GM18517 (cell line): ENCODE data around the gene NUP107.

Source experiments
- ATAC-seq: cut with Tn5 transposase; IDR thresholded peaks from one replicate; pipeline ENCODE4 v1.9.1; 2021; ENCODE audit warnings: mild to moderate bottlenecking, moderate library complexity; ENCODE audit not compliant: unreplicated experiment

NUP107 gene

GRCh38 chr12:68733661-68734071 is 46.9 kb downstream of the NUP107 start:
- no peak for ATAC-seq

DNA sequence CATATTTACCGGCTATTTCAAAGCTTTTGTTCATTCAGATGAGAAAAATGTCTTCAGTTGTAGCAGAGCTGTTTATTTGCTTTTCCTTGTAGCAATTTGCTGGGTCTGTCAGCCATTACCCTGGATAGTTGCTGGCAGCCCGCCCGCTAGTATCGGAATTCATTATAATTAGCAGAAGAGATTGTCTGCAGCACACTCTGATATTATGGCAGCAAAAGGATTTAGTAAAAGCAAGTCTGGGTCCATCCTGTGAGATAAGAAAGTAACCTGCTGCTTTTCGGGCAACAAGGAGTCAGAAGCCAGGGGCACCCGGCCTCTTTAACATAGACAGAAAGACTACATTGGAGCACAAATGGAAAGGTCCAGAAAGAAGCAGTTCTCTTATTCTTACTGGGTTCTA is 53.1 kb downstream of the NUP107 start:
- ATAC-seq, result no peak

DNA sequence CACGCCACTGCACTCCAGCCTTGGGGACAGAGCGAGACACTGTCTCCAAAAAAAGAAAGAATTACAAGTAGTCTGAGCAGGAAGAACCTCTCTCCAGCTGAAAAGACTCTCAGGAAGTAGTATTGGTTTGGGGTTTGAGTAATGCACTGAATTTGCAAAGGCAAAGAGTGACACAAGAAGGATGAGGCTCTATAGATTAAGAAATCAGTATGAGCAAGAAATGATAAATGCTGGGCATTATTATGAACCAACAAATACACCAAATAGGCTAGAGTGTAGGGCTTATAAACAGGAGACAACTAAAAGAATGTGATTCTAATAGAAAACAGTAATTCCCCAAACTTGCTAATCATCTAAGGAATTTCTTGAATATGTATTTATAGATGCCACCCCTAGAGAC is 56.6 kb downstream of the NUP107 start:
- no peak for ATAC-seq

- peak; percentile 1 for ATAC-seq
Measured at GRCh38 chr12:68745376-68745903, 58.7 kb downstream of the NUP107 start.

GRCh38 chr12:68745904-68746571 is 59.3 kb downstream of the NUP107 start, which contains the start of gene SLC35E3:
SLC35E3 (plus strand) TSS chr12:68746176; CDS start chr12:68746378, 202 bp downstream.
- peak; percentile 91 for ATAC-seq

- ATAC-seq, result peak; percentile 20
Measured at GRCh38 chr12:68746572-68747180, 59.9 kb downstream of the NUP107 start.

DNA sequence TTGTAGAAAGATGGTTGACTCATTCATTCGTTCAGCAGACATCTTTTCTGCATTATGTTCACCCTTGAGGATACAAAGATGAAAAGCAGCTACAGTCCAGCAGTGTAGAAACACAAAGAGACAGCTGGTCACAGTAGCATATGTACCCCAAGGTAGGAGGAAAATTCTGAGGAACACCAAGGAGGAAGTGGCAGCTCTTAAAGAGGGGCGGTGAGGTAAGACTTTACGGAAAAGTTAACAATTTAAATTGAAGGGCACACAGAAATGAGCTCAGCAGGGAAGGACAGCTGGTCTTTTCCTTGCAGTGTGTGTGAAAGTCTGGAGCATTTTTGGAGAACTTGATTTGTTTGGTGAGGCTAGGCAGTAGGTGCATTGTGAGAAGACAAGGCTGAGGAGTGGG is 62.7 kb downstream of the NUP107 start:
- no peak for ATAC-seq

- no peak for ATAC-seq
Measured at GRCh38 chr12:68749861-68750260, 63.1 kb downstream of the NUP107 start.

- ATAC-seq, result no peak
Measured at GRCh38 chr12:68750506-68750905, 63.7 kb downstream of the NUP107 start.

DNA sequence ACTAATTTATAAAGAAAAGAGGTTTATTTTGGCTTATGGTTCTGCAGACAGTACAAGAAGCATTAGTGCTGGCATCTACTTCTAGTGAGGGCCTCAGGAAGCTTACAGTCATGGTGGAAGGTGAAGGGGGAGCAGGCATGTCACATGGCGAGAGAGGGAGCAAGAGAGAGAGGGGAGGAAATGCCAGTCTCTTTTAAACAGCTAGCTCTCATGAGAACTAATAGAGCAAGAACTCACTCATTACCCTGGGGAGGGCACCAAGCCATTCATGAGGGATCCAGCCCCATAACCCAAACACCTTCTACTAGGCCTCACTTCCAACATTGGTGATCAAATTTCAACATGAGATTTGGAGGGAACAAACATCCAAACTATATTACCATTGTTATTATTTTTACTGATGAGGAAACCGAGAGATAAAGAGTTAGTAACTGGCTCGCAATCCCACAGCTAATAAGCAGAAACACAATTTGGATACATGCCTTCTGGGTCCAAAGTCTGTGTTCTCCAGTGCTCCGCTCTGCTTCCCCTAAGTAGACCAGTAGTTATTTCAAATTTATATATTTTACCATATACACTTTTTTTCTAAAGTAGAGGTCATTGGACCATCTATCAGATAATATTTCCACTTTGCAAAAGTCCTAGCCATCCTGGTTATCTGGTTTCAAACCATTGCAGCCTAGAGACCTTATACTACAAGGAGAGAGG is 68.9 kb downstream of the NUP107 start:
- no peak for ATAC-seq

DNA sequence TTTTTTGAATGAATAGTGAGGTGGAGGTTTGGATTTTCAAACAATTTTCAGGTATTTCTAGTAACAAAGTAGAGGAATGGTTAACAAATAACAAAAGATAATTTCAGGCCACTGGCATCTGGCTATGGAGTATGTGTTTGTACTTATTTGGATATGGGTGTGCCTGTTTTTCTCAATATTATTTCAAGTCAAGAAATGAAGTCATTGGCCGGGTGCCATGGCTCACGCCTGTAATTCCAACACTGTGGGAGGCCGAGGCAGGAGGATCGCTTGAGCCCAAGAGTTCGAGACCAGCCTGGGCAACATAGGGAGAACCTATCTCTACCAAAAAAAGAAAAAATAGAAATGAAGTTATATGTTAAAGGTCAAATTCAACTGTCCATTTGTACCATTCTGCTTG is 73.1 kb downstream of the NUP107 start:
- no peak for ATAC-seq

DNA sequence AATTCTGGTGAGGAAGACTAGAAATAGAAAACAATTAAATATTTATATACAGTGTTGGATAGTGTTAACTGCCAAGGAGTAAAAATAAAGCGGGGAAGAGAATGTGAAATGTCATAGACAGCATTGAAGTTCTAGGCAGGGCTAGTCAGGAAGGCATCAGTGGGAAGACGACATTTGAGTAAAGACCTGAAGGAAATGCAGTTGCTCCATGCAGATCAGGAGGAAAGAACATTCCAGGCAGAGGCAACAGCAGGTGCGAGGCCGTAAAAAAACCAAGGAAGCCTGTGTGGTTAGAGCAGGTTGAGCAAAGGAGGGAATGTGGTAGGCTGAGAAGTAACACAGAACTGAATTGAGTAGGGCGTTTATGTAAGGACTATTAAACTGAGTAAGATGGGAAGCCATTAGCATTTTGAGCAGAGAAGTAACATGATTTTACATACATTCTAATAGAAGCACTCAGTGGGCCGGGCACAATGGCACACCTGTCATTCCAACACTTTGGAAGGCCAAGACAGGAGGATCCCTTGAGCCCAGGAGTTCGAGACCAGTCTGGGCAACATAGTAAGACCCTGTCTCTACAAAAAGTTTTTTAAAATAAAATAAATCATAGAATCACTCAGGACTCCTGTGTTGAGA is 74.1 kb downstream of the NUP107 start:
- ATAC-seq, result no peak

DNA sequence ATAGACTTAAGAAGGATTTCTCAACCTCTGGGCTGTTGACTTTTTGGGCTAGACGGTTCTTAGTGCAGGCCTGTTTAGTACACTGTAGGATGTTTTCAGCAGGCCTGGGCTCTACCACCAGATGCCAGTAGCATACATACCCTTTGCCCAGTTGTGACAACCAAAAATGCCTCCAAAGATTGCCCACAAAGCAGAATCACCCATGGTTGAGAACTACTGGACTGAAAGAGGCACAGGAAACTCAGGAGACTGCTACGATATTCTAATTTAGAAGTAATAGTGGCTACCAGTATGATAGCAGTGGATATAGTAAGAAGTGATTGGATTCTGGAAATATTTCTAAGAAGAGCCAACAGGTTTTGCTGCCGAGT is 74.6 kb downstream of the NUP107 start:
- ATAC-seq, result no peak

DNA sequence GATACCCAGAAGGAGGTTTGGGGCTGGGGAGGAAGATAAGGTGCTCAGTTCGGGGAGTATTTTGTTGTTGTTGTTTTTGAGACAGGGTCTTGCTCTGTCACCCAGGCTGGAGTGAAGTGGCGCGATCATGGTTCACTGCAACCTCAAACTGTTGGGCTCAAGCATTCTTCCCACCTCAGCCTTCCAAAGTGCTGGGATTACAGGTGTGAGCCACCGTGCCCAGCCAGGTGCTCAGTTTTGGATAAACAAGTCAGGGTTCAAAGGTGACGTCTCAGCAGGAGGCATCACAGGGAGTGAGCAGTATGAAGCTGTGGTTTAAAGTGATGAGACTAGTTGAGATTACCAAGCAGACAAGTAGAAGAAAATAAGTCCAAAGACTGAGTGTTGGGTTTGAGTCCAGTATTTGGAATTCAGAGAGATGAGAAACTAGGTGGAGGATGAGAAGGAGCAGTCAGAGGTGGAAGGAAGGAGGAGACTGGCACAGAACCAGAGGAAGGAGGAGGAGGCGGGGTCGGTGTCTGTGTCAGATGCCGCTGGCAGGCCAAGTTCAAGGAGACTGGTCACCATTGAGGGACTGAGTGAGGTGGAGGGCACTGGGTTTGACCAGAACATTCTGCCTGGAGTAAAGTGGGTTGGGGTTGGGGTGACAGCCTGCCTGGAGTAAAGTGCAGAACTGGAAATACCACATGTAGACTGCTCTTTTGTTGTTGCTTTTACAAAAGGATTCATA is 75.3 kb downstream of the NUP107 start:
- no peak for ATAC-seq

- ATAC-seq, result no peak
Measured at GRCh38 chr12:68762691-68763090, 75.9 kb downstream of the NUP107 start.

DNA sequence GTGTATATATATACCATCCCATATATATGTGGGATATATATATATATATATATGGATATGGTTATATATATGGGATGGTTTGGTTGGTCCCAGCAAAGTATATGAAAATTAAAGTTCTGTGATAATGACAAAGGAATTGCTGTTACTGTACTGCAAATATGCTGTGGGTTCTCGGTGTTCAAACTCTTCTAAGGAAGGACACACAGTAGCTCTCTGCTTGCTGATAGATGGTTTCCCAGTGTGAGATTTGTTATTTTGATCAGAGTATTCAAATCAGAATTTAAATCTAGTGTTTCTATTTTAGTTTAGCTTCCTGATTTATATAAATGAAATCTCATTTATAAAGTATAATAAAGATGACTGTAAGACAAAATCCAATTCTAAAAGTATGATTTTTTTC is 78.9 kb downstream of the NUP107 start:
- ATAC-seq, result no peak

- no peak for ATAC-seq
Measured at GRCh38 chr12:68766646-68767045, 79.9 kb downstream of the NUP107 start.

DNA sequence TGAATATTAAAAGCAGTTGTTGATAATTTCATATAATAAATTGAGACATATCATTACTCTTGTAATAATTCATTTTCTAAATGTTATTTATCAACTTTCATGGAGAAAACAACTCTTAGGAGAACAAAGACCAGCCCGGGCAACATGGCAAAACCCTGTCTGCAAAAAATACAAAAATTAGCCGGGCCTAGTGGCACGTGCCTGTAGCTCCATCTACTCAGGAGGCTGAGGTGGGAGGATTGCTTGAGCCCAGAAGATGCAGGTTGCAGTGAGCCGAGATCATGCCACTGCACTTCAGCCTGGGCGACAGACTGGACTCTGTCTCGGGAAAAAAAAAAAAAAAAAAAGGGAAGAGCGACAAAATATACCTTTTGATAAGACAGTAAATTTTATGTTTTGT is 80.4 kb downstream of the NUP107 start:
- no peak for ATAC-seq

DNA sequence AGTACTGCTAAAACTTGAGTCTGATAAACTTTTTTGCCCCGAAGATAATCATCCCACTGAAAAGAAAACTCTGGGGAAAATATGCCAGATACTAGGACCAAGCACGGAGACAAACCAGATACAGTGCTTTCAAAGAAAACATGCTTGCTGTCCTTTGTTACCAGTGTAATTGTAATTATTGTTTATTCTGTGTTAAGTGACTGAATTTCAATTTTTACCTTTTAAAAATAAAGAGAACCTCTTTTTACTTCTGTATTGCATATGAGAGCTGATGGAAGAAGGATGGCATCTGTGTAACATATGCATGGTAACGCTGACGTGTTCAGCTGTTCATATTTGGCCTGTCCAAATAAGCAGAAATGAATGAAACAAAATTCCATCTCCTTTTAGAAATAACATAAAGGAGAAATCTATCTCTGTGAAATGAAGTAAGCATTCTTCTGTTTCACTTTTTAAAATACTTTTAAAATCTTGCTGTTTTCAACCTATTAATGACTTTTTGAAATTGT is 81.7 kb downstream of the NUP107 start:
- no peak for ATAC-seq

GRCh38 chr12:68769941-68770340 is 83.2 kb downstream of the NUP107 start:
- ATAC-seq, result no peak
